DMS79 (cell line): Measurements from ENCODE around the gene HSPA12B.
A peak's percentile ranks its signal among the peaks of the same experiment; 100 is the strongest.

Source experiments
- DNase-seq: peaks from one replicate; lab custom pipeline; 2025; lab: John Stamatoyannopoulos, UW

Gene HSPA12B, protein sequence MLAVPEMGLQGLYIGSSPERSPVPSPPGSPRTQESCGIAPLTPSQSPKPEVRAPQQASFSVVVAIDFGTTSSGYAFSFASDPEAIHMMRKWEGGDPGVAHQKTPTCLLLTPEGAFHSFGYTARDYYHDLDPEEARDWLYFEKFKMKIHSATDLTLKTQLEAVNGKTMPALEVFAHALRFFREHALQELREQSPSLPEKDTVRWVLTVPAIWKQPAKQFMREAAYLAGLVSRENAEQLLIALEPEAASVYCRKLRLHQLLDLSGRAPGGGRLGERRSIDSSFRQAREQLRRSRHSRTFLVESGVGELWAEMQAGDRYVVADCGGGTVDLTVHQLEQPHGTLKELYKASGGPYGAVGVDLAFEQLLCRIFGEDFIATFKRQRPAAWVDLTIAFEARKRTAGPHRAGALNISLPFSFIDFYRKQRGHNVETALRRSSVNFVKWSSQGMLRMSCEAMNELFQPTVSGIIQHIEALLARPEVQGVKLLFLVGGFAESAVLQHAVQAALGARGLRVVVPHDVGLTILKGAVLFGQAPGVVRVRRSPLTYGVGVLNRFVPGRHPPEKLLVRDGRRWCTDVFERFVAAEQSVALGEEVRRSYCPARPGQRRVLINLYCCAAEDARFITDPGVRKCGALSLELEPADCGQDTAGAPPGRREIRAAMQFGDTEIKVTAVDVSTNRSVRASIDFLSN

DNA sequence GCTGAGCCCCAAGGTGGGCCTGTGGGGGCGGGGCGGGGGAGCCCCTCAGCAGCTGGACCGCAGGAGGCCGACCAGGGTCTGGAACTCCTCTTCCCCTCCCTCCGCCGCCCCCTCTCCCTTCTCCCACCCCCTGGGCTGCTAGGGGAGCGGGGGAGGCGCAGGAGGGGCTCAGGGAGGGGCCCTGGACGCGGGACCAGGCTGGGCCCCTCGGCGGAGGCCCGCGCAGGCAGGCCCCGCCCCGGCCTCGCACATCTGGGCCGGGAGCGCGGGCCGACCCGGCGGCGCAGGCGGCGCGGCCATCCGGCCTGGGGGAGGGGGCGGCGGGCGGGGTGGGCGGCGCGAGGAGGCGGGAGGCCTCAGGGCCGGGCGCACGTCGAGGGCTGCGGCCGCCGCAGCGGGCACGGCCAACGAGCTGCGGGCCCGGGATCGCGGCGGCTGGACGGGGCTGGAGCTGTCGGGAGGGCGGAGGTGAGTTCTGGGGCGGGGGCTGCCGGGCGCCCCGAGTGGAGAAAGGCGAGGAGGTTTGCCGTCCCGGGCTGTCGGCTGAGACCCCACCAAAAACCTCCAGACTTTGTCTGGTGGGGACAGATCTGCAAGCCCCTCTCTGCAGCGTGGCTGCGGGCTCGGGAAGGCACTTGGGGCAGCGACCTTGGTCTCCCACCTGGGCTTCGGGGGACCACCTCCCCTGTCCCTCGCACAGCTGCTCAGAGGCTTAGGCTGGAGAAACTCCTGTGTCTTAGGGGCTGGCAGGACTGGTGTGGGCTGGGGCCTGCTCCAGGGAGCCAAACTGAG lies at the start of gene HSPA12B:
TSS of gene HSPA12B (plus strand) at position 359 of the 792 bp plus-strand sequence. CDS start 5,990 bp downstream, outside the sequence.
- DNase-seq, result no peak

- no peak for DNase-seq
Measured at GRCh38 chr20:3685341-3685740, 47.1 kb upstream of the HSPA12B start.

- DNase-seq, result no peak
Measured at GRCh38 chr20:3686421-3686820, 46.1 kb upstream of the HSPA12B start.

DNA sequence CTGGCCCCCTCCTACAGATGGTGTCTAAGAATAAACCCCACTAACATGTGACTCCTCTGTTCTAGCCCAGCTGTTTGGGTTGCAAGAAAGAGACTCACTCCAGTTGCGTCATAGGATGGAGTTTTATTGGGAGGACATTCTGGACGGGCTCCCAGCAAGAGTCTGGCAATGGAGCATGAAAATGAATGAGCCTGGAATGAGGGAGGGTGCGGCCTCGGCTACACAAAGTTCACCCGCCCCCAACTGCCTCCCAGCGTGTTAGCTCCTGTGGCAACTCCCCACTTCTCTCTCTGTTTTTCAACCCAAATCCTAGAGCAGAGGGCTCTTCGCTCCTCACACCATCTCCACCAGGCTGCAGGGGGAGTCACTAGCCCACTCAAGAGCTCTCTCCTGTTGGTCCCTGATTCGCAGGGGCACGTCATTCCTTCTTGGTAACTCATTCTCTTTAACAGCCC lies 45.6 kb upstream of the HSPA12B start:
- peak; percentile 25 for DNase-seq

DNA sequence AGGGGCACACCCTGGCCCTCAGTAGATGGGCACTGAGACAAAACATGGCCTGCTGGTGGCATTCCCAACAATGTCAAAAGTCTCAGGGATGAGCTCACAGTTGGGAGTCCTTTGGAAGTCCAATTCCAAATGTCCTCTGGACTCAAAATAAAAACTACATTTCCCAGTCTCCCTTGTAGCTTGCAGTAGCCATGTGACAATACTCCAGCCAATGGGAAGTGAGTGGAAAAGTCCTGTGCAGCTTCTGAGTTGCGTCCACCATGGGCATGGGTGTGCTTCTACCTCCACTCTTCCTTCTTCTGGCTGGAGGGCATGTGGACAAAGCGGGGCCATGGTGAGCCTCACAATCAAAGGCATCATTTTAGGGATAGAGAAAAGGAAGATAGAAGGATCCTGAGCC lies 44.8 kb upstream of the HSPA12B start:
- no peak for DNase-seq

GRCh38 chr20:3689978-3690377 lies 42.5 kb upstream of the HSPA12B start:
- DNase-seq, result no peak

DNA sequence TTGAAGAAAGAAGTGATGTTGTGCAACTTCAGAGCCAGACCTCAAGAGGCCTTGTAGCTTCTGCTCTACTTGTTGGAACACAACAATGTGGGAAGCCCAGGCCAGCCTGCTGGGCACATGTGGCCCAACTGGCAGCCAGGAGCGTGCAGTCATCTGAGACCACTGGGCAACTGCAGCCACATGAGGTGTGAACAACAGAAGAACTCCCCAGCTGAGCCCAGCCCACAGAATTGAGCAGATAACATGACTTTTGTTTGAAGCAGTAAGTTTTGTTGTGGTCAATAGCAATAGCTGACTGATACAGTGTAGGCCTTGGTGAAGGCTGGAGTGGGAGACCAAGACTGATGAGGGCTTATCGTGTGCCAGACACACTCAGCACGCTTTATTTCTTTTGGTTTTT lies 42.1 kb upstream of the HSPA12B start:
- no peak for DNase-seq

DNA sequence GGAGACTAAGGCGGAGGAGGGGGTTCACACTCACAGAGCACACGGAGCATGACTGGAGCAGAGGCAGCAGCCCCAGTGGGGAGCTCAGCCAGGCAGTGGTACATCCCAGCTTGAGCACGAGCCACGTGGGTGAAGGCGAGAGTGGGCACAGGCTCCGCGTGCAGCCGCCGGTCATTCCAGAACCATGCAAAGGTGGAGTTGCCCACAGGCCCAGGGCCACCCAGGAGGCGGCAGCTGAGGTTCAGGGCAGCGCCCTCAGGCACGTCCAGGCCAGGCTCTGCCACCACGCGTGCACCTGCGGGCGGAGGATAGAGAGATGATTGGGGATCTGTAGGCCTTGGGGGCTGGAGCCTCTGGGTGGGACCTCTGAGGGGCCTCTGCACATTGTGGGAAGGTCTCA lies 41.2 kb upstream of the HSPA12B start:
- DNase-seq, result no peak

DNA sequence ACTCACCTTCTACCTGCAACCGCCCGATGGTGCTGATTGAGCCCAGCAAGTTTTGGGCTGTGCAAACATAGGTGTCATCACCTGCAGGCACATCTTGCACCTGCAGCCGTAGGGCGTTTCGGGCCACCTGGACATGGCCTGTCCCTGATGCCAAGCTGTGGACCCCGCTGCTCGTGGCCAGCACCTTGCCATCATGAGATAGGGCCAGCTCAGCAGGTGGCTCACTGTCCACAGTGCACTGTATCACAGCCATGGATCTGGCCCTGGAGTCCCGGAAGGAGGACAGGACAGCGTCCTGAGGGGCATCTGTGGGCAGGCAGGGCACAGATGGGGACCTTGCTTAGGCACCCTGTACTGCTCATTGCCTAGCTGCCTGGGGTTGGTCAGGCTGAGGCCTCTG lies 40.6 kb upstream of the HSPA12B start:
- no peak for DNase-seq

- no peak for DNase-seq
Measured at GRCh38 chr20:3692706-3693294, 39.7 kb upstream of the HSPA12B start.

- DNase-seq, result no peak
Measured at GRCh38 chr20:3693376-3693775, 39.1 kb upstream of the HSPA12B start.

GRCh38 chr20:3694864-3695263 lies 37.6 kb upstream of the HSPA12B start:
- no peak for DNase-seq

- no peak for DNase-seq
Measured at GRCh38 chr20:3696200-3696599, 36.3 kb upstream of the HSPA12B start.

GRCh38 chr20:3696745-3697587 lies 35.5 kb upstream of the HSPA12B start:
- no peak for DNase-seq

DNA sequence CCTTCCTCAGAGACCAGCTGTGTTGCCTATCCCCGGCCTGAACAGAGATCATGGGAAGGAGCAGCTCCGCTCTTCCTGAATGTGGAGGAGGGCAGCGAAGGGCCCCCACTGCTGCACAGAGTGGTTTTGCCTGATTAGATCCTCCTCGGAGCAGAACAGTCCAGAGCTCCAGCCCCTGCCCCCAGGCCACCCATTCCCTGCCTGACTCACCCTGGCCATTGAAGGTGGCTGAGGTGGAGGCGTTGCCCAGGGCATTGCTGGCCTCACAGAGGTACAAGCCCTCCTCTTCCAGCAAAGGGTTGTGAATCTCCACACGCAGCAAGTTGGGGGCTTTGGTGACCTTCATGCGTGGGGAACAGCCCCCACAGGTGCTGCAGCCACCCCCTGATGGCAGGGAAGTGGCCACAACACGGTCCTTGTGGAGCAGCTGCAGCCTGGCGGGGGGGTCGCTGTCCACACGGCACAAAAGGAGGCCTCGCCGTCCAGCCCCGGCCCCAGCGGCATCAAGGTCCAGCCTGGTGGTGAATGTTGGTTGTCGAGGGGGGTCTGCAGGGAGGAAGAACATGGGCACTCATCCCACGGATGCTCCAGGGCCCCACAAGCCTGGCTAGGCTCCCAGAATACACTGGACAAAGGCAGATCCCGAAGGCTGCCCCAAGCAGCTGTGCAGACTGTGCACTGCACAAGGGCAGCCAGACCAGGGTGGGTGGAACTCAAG lies 34.7 kb upstream of the HSPA12B start:
- DNase-seq, result no peak

DNA sequence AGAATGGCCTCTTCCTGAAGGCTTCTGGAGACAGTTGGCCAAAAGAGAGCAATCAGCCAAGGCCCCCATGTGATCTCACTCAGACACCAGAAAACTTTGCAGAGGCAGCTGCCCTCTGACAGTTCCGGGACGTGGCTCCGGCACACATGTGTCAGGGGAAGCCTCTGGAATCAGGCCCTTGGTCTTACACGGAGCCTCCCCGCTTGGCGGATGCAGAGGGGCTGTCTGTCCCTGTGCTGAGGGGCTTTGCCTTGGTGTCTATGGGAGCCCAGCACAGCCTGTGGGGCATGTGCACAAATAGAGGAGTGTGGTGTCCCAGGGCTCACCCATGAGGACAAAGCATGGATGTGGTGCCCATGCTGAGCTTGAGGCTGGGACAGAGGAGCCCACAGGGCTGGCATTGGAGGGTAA lies 33.9 kb upstream of the HSPA12B start:
- no peak for DNase-seq

DNA sequence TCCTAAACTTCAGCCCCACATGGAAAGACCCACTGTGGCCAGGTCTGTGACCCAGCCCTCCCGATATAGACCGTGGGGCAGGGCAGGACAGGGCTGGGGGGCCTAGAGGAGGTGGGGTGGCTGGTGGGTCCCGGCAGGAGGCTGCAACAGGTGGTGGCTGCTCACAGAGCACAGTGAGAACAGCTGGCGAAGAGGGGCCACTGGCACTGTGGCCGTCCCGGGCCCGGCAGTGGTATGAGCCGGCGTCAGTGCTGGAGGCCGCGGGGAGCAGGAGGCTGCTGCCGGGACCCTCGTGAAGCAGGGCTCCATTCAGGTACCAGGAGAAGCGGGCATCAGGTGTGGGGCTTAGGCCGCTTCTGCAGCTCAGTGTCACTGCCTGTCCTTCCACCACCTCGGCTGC lies 33.4 kb upstream of the HSPA12B start:
- no peak for DNase-seq

- DNase-seq, result no peak
Measured at GRCh38 chr20:3701061-3701998, 31.2 kb upstream of the HSPA12B start.

DNA sequence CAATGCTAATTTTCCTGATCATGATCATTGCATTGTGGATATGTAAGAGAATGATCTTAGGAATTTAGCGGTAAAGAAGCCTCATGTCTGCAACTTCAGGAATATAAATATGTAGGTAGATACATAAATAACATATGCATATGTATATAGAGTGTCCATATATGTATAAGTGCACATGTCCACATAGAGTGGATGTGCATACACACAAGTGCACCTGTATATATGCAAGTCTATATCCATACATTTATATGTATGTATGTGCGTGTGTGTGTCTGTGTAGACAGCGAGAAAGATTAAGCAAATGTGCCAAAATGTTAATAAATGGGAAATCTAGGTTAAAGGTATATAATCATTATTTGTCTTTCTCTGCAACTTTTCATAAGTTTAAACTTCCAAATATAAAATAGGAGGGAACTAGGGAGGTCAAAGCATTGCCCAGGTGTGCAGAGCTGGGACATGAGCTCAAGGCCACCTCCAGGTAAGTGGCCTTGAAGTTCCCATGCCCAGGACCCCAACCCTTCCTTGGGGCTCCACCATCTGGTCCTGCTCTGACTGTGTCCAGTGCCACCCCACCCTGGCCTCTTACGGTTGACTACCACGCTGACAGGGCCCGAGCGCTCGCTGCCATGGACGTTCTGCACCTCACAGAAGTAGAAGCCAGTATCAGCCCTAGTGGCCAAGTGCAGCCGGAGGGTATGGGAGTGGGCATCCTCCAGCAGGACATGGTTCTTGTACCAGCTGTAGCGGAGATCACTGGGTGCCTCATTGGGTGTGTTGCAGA lies 29.7 kb upstream of the HSPA12B start:
- no peak for DNase-seq
